ENCODE measurements around the gene KRTAP5-11.

GRCh38 chr11:71537537-71537936, 45.1 kb downstream of the KRTAP5-11 start:
- TF ChIP-seq CTCF (conservative IDR thresholded peaks at IDR 0.05; ENCODE audit: low read depth, low read length) (no peak), EZH2 (IDR thresholded peaks at IDR 0.05; ENCODE audit: borderline replicate concordance, low read depth, low read length, poor library complexity, severe bottlenecking) (no peak)
